Measurements from ENCODE around the gene IQCK. TPM values are rescaled to one million over a fixed set of nuclear protein-coding genes. Genes with fewer than 3 reads are reported as not detected.

IQCK gene
- total and polyA plus RNA-seq, 2 donors (not counting 3 experiments of a cell fraction or from before 2014, with no cell fraction given): 17.2 to 18.1 TPM

DNA sequence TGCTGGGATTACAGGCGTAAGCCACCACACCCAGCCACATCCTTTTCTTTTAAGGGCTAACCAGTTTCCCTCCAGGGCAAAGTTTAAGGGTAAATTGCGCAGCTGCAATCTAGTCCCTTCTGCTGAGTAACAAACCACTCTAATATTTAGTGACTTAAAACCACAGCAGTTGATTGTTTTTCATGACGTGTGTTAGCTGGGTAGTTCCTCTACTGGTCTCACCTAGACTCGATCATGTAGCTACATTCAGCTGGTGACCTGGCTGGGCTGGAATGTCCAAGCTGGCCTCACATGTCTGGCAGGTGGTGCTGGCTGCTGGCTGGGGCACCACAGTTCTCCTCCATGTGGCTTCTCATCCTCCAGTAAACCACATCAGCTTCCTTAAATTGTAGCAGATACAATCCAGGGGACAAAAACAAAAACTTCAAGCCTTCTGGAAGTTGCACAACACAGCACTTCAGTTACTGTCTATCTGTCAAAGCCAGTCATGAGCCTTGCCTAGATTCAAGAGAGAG lies 91.1 kb downstream of the IQCK start:
- Histone ChIP-seq H3K4me3 (replicated peaks in 1 of 3; ENCODE audit: insufficient read depth in 1 of 3, low read depth in 1 of 3, low read length in 3 of 3) (no peak overlapping the region), H3K36me3 (ENCODE audit: control insufficient read depth in 2 of 2, extremely low read depth in 1 of 2, insufficient read depth in 2 of 2, low read length in 2 of 2) (no peaks in the 10 kb centered on the region), H3K27me3 (ENCODE audit: control insufficient read depth in 2 of 2, insufficient read depth in 2 of 2, low read length in 2 of 2) (no peaks in the 10 kb centered on the region), H3K9ac (replicated peaks; ENCODE audit: extremely low read depth, insufficient read depth, low read length) (no peak overlapping the region), H2AFZ (ENCODE audit: low read depth, low read length) (no peak overlapping the region), H3K4me2 (ENCODE audit: insufficient read depth, low read length) (no peak overlapping the region), H3K27ac (ENCODE audit: insufficient read depth, low read depth, low read length) (no peak overlapping the region), H3K4me1 (ENCODE audit: control insufficient read depth, extremely low read depth, insufficient read depth, low read length) (peaks cover 24% of the 10 kb centered on the region), H3K9me1 (replicated peaks; ENCODE audit: control insufficient read depth, extremely low read depth, insufficient read depth, low read length) (no peaks in the 10 kb centered on the region), H4K20me1 (replicated peaks; ENCODE audit: control insufficient read depth, extremely low read depth, insufficient read depth, low read length) (no peaks in the 10 kb centered on the region), H3K9me3 (replicated peaks; ENCODE audit: control insufficient read depth, insufficient read depth, low read length) (no peaks in the 10 kb centered on the region), H3K79me2 (ENCODE audit: control insufficient read depth, insufficient read depth, low read length) (no peaks in the 10 kb centered on the region)
- dilution Hi-C loops (cut with MboI; ENCODE audit: extremely low pct_ligation_motif_present, low sequenced_read_pairs): no loop called here
- FAIRE-seq: no peak
- DNase-seq (ENCODE audit: low read depth, low spot score): no peak
- intact Hi-C loops (cut with micrococcal nuclease): no loop called here
- no peak for TF ChIP-seq MAX (IDR thresholded peaks at IDR 0.05; ENCODE audit: insufficient read depth, insufficient read length)
- no peak for TF ChIP-seq POLR2AphosphoS5 (IDR thresholded peaks at IDR 0.05; ENCODE audit: insufficient read depth, low read depth, low read length)
- no peak for TF ChIP-seq JUN (IDR thresholded peaks at IDR 0.05; ENCODE audit: borderline replicate concordance, insufficient read depth, insufficient read length, low read depth)
- TF ChIP-seq MYC (IDR thresholded peaks at IDR 0.05; ENCODE audit: low read depth, low read length): no peak
- no peak for TF ChIP-seq POLR2A (IDR thresholded peaks at IDR 0.05; ENCODE audit: low read depth, low read length)
- no peak for TF ChIP-seq CTCF (IDR thresholded peaks at IDR 0.05; ENCODE audit: extremely low read depth in 1 of 2, insufficient read depth in 1 of 2, low read depth in 1 of 2, low read length in 2 of 2)
- TF ChIP-seq EZH2 (IDR thresholded peaks at IDR 0.05; ENCODE audit: borderline replicate concordance, low read depth, low read length, severe bottlenecking): no peak
- CTCF ChIA-PET: interaction anchor here (1.6 kb wide), 1 partner anchor 225 kb away, joined by 3 read pairs; no protein-coding TSS in a partner anchor
- no TSS peak for BruUV-seq (replicated peaks)
- POLR2A ChIA-PET: no interaction called here

Data from endothelial cell of umbilical vein (primary cell).